HG03439 (cell line): ENCODE results near the gene VSX1.

ENCODE experiments used
- ATAC-seq: cut with Tn5 transposase; IDR thresholded peaks from one replicate; pipeline ENCODE4 v1.9.1; 2021; ENCODE audit warnings: mild to moderate bottlenecking, moderate library complexity; ENCODE audit not compliant: unreplicated experiment

Gene VSX1

DNA sequence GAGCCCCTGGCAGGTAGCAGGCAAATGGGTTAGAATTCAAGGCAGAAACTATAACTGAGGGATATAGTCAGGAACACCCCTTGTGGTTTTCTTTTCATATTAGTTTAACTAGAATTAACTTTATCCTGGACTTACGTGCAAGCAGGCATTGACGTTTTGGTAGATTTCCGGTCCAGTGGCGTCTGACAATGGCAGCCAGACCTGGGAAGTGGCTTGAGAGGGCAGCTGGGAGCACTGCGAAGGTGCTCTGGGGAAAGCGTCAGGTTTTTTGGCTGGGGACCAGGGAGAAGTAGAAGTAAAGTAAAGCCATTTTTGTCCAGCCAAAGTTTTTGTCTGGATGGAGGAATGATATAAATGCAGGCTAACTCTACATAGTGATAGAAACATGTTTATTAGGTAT lies 15.6 kb downstream of the VSX1 start:
- no peak for ATAC-seq

DNA sequence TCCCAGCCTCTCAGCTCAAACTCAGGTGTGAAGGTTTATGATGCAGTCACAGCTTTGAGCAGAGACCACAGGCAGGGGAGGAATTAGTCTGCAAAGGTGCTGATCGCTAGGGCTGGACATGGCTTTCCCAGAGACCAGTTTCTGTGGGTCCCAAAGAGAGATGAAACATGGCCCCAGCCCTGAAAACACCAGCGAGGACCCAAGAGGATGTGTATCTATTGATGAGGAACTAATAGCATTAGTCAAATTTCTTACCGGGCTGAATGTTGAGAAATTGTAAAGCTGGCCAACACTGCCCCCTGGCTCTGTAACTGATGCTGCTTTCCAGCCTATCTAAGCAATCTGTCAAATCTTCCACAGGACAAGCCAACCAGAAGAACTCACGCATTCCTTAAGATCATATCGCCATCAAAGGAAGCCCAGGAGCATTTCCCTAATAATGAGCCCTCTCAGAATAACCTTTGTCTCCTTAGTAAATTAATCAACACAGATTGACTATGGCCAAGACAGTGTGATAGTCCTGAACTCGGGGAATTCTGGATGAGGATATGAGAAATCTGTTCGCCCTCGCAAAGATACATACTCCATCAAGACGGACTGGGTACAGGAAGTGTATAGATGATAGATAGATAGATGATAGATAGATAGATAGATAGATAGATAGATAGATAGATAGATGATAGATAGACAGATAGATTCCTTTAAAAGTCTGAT lies 16.2 kb downstream of the VSX1 start:
- ATAC-seq = no peak

DNA sequence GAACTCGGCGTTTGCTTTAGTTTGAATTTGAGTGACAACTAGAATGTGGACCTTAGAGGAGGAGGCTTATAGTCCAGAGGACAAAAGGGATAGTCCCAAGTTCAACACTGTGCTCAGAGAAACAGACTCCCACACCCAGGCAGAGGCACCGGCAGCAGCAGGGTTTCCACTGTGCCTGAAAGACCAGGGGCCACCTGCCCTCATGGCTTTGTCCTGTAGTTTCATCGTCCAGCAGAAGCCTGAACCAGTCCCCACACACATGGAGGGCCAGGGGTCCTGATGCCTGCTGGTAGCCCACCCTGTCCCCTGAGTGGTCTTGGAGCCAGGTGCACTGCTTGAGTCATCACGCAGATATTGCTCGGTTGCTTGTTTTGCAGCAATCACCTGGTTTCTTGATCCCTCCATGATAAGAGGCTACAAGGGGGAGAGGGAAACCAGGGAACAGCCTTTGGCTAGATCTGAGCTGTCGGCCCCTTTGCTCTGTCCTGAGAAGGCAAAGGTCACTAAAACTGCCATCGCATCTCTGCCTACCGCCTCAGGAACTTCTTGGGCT lies 16.8 kb downstream of the VSX1 start:
- no peak for ATAC-seq

DNA sequence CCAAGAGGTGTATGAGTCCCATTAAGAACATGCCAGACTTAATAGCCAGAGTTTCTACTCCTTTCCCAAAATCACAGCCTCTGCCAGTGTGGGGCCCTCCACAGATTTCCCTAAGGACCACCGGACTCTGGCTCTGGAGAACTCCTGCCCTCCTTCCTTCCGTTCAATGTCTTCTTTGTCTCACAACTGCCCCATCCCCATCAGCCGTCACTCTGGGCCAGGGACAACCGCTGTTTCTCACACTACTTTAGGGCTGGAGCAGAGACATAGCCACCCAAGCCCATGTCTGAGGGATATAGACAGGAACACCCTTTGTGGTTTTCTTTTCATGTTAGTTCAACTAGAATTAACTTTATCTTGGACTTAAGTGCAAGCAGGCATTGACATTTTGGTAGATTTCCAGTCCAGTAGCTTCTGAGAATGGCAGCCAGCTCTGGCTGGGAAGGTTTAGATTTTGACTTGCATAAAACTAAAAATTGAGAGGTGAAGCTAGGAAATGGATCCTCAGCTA lies 17.3 kb downstream of the VSX1 start:
- ATAC-seq = no peak

DNA sequence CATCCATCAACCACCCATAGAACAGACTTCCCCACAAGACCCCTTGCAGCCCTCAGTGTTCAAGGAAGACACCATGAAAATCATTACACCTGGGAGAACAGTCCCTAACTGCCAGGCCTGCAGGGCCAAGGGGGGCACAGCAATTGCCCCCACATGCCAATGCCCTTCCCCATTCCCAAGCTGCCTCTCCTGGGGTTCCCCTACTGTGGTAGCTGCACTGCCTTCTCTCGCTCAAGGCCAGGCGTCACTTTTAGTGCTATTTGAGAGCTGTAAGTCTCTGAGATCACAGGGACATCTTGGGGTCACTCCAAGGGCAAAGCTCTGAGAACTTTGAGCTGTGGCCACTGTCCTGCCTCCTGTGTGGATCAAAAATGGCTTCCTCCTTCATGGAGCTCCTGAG lies 18.0 kb downstream of the VSX1 start:
- ATAC-seq = no peak

DNA sequence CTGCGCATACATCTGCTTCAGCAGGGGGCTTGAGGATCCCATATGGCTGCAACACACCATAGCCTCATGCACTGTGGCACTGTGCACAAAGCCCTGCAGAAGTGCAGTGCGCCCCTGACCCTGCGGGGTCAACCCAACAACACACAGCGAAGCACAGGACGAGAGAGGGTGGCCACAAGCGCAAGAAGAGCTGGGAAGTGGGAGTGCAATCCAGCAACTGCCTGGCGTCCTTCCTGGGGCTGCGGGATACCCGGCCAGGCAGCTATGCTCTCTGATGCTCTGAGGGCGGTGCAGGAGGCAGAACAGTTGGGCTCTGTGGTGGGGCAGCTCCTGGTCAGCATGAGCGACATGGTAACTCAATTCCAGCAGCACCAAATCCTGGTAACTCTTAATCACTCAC lies 18.4 kb downstream of the VSX1 start:
- ATAC-seq = no peak

DNA sequence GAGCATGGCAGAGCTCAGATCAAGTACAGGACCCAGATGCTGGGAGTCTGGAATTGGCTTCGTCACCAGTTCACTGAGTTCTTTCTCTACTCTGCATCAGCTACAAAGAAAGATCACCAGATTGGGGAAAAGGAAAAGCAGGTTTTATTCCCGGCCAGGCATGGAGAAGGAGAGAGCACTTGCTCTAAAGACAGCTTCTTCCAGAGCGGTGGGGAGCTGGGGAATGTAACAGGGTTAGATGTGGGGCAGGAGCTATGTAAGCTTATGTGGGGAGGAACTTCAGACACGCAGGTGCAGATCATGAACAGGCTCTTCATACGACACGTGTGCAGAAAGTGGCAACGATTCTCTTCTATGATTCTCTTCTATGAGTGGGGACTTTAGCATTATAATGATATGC lies 19.1 kb downstream of the VSX1 start:
- no peak for ATAC-seq

DNA sequence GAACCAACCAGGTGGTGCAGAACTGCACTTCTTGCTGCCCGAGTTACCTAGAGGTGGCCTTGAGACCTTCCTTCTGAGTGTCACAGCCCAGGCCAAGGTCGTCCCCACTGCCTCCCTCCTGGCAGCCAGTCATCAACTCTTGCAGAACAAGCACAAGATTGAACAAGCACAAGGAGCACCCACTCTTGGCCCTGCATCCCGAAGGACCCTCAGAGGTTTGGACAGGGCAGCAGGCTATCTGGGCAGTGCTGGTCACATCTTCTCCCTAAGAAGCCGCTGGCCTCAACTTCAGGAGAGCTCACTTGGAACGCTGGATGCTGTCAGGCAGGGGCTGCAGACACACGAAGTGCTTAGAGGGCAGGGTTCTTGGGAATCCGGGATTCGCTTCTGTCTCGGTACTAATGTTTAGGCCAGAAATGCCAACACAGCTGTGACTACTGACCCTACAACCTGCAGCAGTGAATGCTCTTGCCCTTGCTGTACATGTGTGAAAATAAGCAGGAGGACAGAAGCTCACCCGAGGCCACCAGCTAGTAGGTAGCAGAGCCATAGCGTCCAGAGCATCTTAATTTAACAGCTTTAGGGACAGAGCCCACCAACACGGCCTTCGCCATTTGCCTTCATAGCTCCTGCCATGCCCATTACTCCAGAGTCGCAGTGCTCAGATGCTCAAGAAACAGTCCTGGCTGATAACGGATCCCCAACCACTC lies 20.0 kb downstream of the VSX1 start:
- no peak for ATAC-seq

DNA sequence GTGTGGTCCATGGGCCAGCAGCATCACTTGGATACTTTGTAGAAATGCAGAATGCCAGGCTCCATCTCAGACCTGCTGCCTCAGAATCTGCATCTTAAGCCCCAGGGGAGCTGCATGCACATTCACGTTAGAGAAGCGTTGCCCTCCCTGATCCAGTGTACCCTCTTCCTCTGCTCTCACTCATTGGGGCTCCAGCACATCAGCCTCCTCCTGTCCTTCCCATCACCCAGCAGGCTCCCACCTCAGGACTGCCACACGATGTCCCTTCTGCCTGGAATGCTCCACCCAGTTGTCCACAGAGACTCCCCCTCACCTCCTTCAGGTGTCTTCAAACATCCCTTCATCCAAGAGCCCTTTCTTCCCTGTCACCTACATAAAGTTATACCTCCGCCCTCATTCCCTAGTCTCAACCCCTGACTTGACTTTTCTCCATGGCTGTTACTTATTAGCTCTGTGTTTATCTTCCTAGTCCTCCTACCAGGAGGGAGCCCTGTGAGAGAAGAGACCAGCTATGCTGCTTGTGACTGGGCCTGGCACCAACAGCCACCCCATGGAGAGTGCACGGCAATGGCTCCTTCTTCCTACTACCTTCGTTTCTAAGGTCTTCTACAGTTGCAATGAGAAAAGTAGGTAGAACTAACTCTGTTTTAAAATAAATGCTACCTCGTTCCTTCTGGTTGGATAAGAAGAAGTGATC lies 20.7 kb downstream of the VSX1 start:
- no peak for ATAC-seq

DNA sequence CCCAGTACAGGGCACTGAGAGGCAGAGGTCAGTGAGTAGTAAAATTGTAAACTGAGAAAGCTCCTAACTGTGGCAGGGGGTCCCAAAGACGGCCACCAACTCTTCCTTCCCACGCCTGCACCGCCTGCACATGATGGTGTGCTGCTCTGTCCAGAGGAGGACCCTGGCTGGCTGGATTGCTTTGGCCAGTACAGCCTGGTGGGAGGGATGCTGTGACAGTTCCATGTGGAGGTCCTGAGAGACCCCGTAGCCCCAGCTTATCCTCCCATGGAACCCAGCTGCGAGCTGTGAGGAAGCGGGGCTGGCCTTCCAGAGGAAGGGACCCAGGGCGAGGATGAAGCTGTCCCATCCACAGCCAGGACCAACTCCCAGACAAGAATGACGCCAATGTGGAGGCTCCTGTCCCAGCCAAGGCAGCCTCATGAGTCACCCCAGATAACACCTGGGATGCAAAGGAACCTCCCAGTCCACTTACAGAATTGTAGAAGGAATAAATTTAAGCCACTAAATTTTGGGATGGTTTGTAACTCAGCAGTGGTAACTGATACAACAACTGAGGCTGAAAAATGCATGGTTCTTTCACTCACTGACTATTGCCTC lies 22.0 kb downstream of the VSX1 start:
- ATAC-seq = no peak

DNA sequence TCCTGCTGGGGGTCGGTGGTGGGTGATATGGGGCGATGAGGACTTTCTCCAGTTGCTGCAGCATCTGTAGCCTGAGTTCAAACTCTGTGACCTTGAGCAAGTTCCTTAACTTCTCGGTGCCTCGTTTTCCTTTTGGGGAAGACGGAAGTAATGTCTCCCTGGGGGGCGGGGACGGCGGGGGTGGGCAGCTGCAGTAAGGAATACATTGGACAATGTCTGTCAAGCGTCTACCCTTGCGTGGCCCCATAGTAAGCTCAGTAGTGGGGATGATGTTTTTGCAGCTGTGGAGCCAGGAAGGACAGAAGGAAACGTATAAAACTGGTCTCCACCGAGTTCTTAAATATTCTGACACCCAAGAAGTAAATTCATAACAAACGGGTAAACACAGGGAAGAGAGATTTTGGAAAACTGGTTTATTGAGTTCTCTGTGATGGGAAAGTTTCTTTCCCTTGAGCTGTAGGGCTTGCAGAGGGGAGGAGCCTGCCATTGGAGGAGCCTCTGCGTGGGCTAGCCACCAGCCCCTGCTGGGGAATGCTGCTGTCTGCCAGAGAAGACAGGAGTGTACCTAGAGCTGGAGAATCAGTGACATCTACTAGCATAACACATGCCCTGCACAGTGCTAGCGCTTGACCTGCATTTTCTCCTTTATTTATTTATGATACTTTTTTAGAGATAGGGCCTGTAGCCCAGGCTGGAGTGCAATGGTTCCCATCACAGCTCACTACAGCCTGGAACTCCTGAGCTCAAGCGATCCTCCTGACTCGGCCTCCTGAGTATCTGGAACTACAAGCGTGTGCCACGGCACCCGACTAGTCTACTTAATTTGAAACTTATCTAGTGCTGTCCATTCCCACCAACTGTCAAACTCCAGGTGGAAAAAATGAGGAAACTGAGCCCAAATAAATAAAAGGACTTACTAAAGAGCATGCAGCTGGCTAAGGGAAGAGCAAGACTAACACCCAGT lies 22.8 kb downstream of the VSX1 start:
- ATAC-seq = no peak

DNA sequence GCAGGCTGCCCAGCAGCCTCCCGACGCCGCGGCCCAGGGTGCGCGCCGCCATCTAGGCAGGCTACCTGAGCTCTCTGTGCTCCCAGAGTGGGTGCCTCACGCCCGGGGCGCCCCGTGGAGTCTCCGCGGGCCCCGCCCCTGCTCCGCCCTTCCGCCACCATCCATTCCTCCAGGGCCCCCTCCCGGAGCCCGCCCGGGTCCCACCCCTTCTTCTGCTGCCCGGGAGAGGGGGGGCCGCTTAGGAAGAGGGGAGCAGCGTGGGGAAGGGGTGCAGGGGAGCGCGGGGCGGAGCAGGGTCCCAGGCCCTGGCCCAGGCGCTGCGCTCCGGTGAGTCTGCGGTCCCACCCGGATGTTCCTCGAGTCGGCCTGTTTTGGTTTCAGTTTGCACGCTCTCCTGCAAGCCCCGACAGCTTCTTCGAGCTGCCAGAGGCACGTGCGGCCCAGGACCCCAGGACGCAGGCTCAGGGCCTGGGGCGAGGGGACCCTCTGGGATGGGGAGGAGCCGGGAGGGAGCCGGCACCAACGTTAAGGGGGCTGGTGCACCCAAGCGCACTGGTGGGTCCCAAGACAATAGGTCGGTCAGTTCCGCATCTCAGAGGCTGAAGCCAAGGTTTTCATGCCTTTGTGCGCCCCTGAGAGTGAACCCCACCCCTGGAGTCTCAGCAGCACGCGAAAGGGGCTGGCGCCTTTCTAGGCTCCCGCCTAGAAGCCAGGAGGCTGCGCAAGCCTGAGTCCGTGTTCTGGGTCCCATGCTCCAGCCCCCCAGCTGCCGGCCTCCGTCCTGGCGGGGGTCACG lies 23.7 kb downstream of the VSX1 start, which contains the start of gene ACSS1:
Gene ACSS1, minus strand, starts transcription at position 89 of the 796 bp plus-strand sequence. Its CDS starts 37 bp downstream, at position 52.
- ATAC-seq = peak; percentile 69

DNA sequence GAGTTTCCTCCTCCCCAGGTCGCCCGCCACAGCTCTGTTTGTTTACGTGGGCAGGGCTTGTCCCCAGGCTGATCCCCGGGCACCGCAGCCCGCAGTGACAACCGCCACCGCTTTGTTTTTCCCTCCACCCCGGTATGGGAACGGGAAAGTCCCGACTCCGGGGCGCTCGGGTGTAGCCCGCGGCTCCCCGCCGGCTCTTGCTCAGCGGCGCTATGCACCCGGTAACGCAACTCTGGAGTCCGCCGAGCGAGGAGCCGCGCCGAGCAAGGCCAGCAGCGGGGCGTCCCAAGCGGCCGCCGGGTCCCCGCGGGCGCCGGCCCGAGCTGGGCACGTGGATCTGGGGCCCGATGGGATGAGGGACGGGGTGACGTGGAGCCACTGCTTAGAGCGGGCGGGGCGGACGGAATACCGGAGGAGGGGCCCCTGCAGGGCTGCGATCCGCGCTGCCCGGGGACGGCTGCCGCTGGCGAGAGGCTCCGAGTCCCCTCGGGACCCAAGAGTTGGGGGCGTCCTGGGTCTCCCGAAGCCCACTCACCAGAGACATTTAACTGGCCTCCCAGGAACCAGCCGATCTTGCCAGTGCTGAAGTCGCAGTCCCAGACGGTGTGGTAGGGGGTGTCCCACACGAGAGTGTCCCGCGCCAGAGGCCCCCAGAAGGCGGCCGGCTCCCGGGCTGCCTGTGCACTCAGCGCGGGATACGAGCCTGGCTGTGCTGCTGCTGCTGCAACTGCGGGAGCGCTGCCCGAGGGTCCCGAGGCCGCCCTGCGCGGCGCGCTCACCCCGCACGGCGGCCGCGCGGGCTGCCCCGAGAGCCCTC lies 24.5 kb downstream of the VSX1 start:
- ATAC-seq = peak; percentile 36

DNA sequence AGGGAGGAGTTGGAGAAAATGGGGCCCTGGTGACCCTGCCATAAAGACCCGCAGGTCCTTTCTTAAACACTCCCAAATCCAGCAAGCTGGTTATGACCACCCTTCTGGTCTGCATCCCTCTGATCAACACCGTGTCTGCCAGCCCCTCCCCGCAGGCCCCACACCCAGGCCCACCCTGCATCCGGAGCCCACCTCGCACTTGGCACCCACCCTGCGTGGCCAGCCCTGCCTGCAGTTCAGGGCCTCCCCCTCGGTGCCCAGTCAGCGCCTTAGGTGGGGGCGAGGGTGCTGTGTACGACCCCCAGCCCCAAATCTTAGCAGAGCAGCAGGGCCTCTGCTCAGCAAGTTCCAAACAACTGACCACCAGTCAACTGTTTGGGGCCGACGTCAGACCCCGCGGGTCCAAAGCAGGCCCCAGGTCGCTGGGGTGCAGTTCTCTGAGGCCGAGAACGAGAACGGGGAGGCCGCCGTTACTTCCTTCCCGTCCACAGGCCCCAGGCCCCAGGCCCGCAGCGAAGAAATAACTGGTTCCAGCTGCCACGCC lies 25.2 kb downstream of the VSX1 start:
- no peak for ATAC-seq

DNA sequence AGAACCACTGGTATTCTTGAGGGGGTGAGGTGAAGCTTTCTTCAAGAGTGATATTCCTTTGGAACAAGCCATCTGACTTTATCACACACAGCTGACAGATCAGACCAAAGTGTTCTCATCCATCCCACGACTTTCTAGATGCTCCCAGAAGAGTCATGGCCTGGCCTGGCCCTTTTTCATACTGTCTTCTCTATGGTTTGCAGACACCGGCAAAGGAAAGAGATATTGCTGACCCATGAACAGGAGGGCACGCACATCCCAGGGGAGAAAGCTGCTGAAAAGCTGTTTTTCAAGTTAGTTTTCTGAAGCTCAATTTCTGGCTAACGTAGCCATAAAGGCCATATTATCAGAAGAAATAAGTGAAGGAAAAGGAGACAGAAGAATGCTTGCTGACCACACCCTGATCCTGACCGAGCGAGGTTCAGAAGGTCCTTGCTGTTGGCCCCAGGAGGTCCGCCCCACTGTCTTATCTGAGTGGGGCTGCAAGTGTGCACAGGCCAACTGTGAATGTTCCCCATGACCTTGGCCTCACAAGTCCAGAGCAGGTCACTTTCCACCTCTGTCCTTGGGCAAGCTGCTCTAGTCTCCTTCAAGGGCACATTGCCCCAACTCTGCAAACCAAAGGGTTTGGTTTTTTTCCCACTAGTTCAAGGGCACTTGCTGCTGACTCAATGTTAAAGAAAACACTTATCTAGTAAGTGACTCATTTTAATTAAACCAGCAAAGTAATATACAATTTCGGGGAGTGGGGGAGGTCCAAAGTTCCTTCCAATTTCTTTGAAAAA lies 26.0 kb downstream of the VSX1 start:
- ATAC-seq = no peak

DNA sequence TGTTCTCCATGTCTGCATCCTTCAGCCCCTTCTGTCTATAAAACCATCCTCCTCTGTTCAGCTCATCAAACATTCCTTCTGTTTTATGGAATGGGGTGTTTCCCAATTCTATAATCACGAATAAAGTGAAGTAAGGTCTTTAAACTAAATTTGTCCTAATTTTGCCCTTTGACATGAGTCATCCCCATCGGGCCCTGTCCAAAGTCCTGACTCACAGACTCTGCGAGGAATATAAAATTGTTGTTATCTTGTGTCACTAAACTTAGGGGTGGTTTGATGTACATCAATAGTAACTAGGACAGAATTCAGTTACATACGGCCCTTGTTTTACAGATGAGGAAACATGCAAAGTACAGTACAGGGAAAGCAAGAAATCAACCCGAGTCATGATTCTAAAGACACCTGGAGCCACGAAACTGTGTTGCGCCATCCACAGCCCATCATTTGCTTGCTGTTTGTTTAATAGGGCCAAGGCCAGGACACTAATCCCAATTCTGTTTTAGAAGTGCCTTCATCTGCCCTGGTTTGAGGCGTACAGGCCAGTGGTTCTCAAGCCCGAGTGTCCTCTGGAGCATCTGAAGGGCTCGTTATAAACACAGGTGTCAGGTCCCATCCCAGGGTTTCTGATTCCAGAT lies 26.8 kb downstream of the VSX1 start:
- no peak for ATAC-seq
